GM19023 (cell line): ENCODE data around the gene TTC3.
A peak's percentile ranks its signal among the peaks of the same experiment; 100 is the strongest.
"Not testable (repeated sequence)": the region's sequence is repeated elsewhere in the genome, so short reads cannot be mapped to it uniquely, and the experiment has no call there.

ENCODE experiments used
- ATAC-seq: cut with Tn5 transposase; IDR thresholded peaks from one replicate; pipeline ENCODE4 v1.9.1; 2021; ENCODE audit warnings: mild to moderate bottlenecking, moderate library complexity; ENCODE audit not compliant: unreplicated experiment

The TTC3 gene

GRCh38 chr21:37220981-37221664, 148.1 kb downstream of the TTC3 start:
- ATAC-seq, result peak; percentile 93

GRCh38 chr21:37222248-37222647, 149.2 kb downstream of the TTC3 start:
- ATAC-seq, result not testable (repeated sequence)

- no peak for ATAC-seq
Measured at GRCh38 chr21:37223804-37224345, 150.8 kb downstream of the TTC3 start.

GRCh38 chr21:37224861-37225839, 152.1 kb downstream of the TTC3 start:
- ATAC-seq, result no peak

- ATAC-seq, result no peak
Measured at GRCh38 chr21:37226041-37226920, 153.2 kb downstream of the TTC3 start.

GRCh38 chr21:37227071-37228002, 154.3 kb downstream of the TTC3 start:
- no peak for ATAC-seq

- ATAC-seq, result no peak
Measured at GRCh38 chr21:37228003-37228400, 154.9 kb downstream of the TTC3 start.

- ATAC-seq, result no peak
Measured at GRCh38 chr21:37230632-37231248, 157.7 kb downstream of the TTC3 start.

- no peak for ATAC-seq
Measured at GRCh38 chr21:37231249-37231645, 158.2 kb downstream of the TTC3 start.

- no peak for ATAC-seq
Measured at GRCh38 chr21:37231671-37232070, 158.6 kb downstream of the TTC3 start.

GRCh38 chr21:37232274-37233018, 159.4 kb downstream of the TTC3 start:
- ATAC-seq, result no peak

GRCh38 chr21:37233551-37234146, 160.6 kb downstream of the TTC3 start:
- no peak for ATAC-seq

- no peak for ATAC-seq
Measured at GRCh38 chr21:37237346-37237745, 164.3 kb downstream of the TTC3 start.

GRCh38 chr21:37237764-37238163, 164.7 kb downstream of the TTC3 start:
- ATAC-seq, result no peak

GRCh38 chr21:37240978-37241377, 167.9 kb downstream of the TTC3 start:
- no peak for ATAC-seq

- ATAC-seq, result no peak
Measured at GRCh38 chr21:37241426-37241825, 168.4 kb downstream of the TTC3 start.

- ATAC-seq, result no peak
Measured at GRCh38 chr21:37243961-37244360, 170.9 kb downstream of the TTC3 start.

GRCh38 chr21:37244501-37245095, 171.5 kb downstream of the TTC3 start:
- ATAC-seq, result no peak
